HepG2 (cell line): ENCODE results near the gene ADAM15. TPM values are rescaled to one million over a fixed set of nuclear protein-coding genes. Genes with fewer than 3 reads are reported as not detected.

Experiments
- ATF7-NPFF ChIP-seq: sonication (generic); formaldehyde crosslinking; IDR thresholded peaks from 2 replicates; pipeline ENCODE4 v1.8.1; 2023; ENCODE audit warnings: mild to moderate bottlenecking, low read depth, missing genetic modification reagents, moderate library complexity
- ELF4 ChIP-seq: sonication (generic); formaldehyde crosslinking; IDR thresholded peaks from 2 replicates; pipeline ENCODE4 v1.5.0; 2020; ENCODE audit warnings: missing genetic modification reagents, mild to moderate bottlenecking, moderate library complexity, borderline replicate concordance
- FOXK1 ChIP-seq: sonication (generic); formaldehyde crosslinking; IDR thresholded peaks from 2 replicates; pipeline ENCODE4 v1.4.0; 2020; ENCODE audit warnings: low read depth, missing genetic modification reagents, borderline replicate concordance
- GATAD1 ChIP-seq: IDR thresholded peaks from 2 replicates; pipeline ENCODE4 v1.6.1; 2016; ENCODE audit warnings: missing genetic modification reagents, missing compliant biosample characterization
- GFI1 ChIP-seq: sonication (generic); formaldehyde crosslinking; IDR thresholded peaks from 2 replicates; pipeline ENCODE4 v1.5.0; 2020; ENCODE audit warnings: missing genetic modification reagents, mild to moderate bottlenecking, borderline replicate concordance
- RARG ChIP-seq: sonication (generic); formaldehyde crosslinking; IDR thresholded peaks from 2 replicates; pipeline ENCODE4 v1.4.0; 2020; ENCODE audit warnings: low read depth, mild to moderate bottlenecking, missing genetic modification reagents
- REL ChIP-seq: sonication (generic); formaldehyde crosslinking; conservative IDR thresholded peaks from 2 replicates; pipeline ENCODE4 v1.8.0; 2022; ENCODE audit warnings: mild to moderate bottlenecking, missing genetic modification reagents, moderate library complexity
- U2AF1 ChIP-seq: fragments of 200-400 bp; formaldehyde crosslinking; optimal IDR thresholded peaks from 2 replicates; pipeline ENCODE3; 2017; ENCODE audit warnings: mild to moderate bottlenecking, low read depth, low read length
- ZNF17 ChIP-seq: sonication (generic); formaldehyde crosslinking; IDR thresholded peaks from 2 replicates; pipeline ENCODE4 v1.5.0; 2020; ENCODE audit warnings: mild to moderate bottlenecking, missing genetic modification reagents
- ZNF382 ChIP-seq: sonication (generic); formaldehyde crosslinking; IDR thresholded peaks from 2 replicates; pipeline ENCODE4 v1.5.0; 2020; ENCODE audit warnings: missing genetic modification reagents, mild to moderate bottlenecking, borderline replicate concordance
- polyA plus RNA-seq, 8 experiments: library from polyadenylated mRNA; depleted of rRNA in 3 of 8; stranded (reverse) in 7 of 8; unstranded in 1 of 8; fragments of >200 nt; fragmentation: Illumina TruSeq in 4 of 8; extraction: Trizol in 4 of 8; gene quantifications; 2 replicates each; pipeline versions ENCODE4 v1.2.1 to v1.2.3, GENCODE V29; 2011 to 2016; ENCODE audit warnings: low read depth in 4 of 8, missing spikeins in 1 of 8, mixed read lengths in 1 of 8; ENCODE audit not compliant: insufficient read depth in 1 of 8
- total RNA-seq, 5 experiments: library from RNA; depleted of rRNA; stranded (reverse); fragments of >200 nt; fragmentation: Illumina TruSeq; extraction: Trizol; gene quantifications; 2 replicates each; pipeline ENCODE4 v1.2.3, GENCODE V29; 2016; ENCODE audit warnings: low read depth in 1 of 5
- TF ChIP-seq, protein P1 (sequence below): sonication (generic); formaldehyde crosslinking; IDR thresholded peaks from 2 replicates; pipeline ENCODE4 v1.4.0; 2020; ENCODE audit warnings: mild to moderate bottlenecking, missing genetic modification reagents
- TF ChIP-seq, protein P2 (sequence below): sonication (generic); formaldehyde crosslinking; IDR thresholded peaks from 2 replicates; pipeline ENCODE4 v1.5.0; 2020; ENCODE audit warnings: missing genetic modification reagents
- TF ChIP-seq, protein P3 (sequence below): sonication (generic); formaldehyde crosslinking; IDR thresholded peaks from 2 replicates; pipeline ENCODE4 v1.5.1; 2020; ENCODE audit warnings: mild to moderate bottlenecking, missing genetic modification reagents, borderline replicate concordance
- TF ChIP-seq, protein P4 (sequence below): sonication (generic); formaldehyde crosslinking; IDR thresholded peaks from 2 replicates; pipeline ENCODE4 v1.5.1; 2020; ENCODE audit warnings: mild to moderate bottlenecking, missing genetic modification reagents, borderline replicate concordance
- TF ChIP-seq, protein P5 (sequence below): sonication (generic); formaldehyde crosslinking; IDR thresholded peaks from 2 replicates; pipeline ENCODE4 v1.4.0; 2020; ENCODE audit warnings: missing genetic modification reagents

Gene ADAM15
- total and polyA plus RNA-seq, 2 of the 13 experiments (the other 11 are each of a cell fraction or from before 2014, with no cell fraction given) = 17.9 to 25.6 TPM

DNA sequence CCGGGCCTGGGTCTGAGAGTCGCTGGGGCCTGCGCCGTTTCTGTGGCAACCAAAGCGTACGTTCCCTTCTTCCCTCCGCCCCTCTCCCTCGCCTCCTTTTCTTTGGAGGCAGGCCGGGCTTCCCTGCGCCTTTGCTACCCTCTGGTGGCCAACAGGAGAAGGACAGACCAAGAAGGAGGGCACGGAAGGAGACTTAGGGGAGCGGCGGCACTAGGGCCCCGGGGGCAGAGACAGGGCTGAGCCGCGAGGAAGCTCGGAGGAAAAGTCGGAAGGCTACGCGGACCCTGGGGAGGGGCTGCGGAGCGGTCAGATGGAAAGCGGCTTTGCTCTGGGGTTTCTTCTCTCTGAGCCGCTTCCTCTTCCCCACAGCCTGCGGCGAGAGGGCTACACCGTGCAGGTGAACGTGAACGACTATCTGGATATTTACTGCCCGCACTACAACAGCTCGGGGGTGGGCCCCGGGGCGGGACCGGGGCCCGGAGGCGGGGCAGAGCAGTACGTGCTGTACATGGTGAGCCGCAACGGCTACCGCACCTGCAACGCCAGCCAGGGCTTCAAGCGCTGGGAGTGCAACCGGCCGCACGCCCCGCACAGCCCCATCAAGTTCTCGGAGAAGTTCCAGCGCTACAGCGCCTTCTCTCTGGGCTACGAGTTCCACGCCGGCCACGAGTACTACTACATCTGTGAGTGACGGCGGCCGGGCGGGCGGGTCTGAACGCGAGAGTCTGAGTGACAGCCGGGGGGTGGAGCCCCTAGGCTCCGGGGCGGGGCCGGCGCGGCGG is 33.8 kb downstream of the ADAM15 start (continued):
- TF ChIP-seq, protein P1, sequence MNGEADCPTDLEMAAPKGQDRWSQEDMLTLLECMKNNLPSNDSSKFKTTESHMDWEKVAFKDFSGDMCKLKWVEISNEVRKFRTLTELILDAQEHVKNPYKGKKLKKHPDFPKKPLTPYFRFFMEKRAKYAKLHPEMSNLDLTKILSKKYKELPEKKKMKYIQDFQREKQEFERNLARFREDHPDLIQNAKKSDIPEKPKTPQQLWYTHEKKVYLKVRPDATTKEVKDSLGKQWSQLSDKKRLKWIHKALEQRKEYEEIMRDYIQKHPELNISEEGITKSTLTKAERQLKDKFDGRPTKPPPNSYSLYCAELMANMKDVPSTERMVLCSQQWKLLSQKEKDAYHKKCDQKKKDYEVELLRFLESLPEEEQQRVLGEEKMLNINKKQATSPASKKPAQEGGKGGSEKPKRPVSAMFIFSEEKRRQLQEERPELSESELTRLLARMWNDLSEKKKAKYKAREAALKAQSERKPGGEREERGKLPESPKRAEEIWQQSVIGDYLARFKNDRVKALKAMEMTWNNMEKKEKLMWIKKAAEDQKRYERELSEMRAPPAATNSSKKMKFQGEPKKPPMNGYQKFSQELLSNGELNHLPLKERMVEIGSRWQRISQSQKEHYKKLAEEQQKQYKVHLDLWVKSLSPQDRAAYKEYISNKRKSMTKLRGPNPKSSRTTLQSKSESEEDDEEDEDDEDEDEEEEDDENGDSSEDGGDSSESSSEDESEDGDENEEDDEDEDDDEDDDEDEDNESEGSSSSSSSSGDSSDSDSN (CRISPR knock-in tag) = peak; percentile 64; the same call in 1 of the 2 replicates
- no peak for TF ChIP-seq ZNF382 (CRISPR knock-in tag)
- TF ChIP-seq, protein P2, sequence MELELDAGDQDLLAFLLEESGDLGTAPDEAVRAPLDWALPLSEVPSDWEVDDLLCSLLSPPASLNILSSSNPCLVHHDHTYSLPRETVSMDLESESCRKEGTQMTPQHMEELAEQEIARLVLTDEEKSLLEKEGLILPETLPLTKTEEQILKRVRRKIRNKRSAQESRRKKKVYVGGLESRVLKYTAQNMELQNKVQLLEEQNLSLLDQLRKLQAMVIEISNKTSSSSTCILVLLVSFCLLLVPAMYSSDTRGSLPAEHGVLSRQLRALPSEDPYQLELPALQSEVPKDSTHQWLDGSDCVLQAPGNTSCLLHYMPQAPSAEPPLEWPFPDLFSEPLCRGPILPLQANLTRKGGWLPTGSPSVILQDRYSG = no peak
- peak; percentile 90 for TF ChIP-seq REL
- TF ChIP-seq, protein P3, sequence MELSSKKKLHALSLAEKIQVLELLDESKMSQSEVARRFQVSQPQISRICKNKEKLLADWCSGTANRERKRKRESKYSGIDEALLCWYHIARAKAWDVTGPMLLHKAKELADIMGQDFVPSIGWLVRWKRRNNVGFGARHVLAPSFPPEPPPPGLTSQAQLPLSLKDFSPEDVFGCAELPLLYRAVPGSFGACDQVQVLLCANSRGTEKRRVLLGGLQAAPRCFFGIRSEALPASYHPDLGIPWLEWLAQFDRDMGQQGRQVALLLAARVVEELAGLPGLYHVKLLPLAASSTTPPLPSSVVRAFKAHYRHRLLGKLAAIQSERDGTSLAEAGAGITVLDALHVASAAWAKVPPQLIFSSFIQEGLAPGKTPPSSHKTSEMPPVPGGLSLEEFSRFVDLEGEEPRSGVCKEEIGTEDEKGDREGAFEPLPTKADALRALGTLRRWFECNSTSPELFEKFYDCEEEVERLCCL (CRISPR knock-in tag) = 0 out of 2 replicates have a peak, but pooled peaks have one; percentile 40
- TF ChIP-seq RARG (CRISPR knock-in tag) = no peak
- TF ChIP-seq FOXK1 = 0 out of 2 replicates have a peak, but pooled peaks have one; percentile 57
- TF ChIP-seq, protein P4, sequence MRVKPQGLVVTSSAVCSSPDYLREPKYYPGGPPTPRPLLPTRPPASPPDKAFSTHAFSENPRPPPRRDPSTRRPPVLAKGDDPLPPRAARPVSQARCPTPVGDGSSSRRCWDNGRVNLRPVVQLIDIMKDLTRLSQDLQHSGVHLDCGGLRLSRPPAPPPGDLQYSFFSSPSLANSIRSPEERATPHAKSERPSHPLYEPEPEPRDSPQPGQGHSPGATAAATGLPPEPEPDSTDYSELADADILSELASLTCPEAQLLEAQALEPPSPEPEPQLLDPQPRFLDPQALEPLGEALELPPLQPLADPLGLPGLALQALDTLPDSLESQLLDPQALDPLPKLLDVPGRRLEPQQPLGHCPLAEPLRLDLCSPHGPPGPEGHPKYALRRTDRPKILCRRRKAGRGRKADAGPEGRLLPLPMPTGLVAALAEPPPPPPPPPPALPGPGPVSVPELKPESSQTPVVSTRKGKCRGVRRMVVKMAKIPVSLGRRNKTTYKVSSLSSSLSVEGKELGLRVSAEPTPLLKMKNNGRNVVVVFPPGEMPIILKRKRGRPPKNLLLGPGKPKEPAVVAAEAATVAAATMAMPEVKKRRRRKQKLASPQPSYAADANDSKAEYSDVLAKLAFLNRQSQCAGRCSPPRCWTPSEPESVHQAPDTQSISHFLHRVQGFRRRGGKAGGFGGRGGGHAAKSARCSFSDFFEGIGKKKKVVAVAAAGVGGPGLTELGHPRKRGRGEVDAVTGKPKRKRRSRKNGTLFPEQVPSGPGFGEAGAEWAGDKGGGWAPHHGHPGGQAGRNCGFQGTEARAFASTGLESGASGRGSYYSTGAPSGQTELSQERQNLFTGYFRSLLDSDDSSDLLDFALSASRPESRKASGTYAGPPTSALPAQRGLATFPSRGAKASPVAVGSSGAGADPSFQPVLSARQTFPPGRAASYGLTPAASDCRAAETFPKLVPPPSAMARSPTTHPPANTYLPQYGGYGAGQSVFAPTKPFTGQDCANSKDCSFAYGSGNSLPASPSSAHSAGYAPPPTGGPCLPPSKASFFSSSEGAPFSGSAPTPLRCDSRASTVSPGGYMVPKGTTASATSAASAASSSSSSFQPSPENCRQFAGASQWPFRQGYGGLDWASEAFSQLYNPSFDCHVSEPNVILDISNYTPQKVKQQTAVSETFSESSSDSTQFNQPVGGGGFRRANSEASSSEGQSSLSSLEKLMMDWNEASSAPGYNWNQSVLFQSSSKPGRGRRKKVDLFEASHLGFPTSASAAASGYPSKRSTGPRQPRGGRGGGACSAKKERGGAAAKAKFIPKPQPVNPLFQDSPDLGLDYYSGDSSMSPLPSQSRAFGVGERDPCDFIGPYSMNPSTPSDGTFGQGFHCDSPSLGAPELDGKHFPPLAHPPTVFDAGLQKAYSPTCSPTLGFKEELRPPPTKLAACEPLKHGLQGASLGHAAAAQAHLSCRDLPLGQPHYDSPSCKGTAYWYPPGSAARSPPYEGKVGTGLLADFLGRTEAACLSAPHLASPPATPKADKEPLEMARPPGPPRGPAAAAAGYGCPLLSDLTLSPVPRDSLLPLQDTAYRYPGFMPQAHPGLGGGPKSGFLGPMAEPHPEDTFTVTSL = no peak; the same call in 1 of the 2 replicates
- TF ChIP-seq, protein P5, sequence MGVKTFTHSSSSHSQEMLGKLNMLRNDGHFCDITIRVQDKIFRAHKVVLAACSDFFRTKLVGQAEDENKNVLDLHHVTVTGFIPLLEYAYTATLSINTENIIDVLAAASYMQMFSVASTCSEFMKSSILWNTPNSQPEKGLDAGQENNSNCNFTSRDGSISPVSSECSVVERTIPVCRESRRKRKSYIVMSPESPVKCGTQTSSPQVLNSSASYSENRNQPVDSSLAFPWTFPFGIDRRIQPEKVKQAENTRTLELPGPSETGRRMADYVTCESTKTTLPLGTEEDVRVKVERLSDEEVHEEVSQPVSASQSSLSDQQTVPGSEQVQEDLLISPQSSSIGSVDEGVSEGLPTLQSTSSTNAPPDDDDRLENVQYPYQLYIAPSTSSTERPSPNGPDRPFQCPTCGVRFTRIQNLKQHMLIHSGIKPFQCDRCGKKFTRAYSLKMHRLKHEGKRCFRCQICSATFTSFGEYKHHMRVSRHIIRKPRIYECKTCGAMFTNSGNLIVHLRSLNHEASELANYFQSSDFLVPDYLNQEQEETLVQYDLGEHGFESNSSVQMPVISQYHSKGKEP (CRISPR knock-in tag) = no peak
- TF ChIP-seq GATAD1 (CRISPR knock-in tag) = peak; percentile 87
- TF ChIP-seq ELF4 = 0 out of 2 replicates have a peak, but pooled peaks have one; percentile 61
- TF ChIP-seq U2AF1 = peak; percentile 85
- TF ChIP-seq GFI1 (CRISPR knock-in tag) = peak; percentile 39; the same call in 1 of the 2 replicates
- TF ChIP-seq ZNF17 (CRISPR knock-in tag) = no peak
- no peak; the same call in 1 of the 2 replicates for TF ChIP-seq ATF7-NPFF (CRISPR knock-in tag)
